GM12872 (cell line): ENCODE results near the gene ZXDC.

Experiments
- TF ChIP-seq, protein P1 (sequence below): IDR thresholded peaks from 3 replicates; pipeline ENCODE4 v1.5.1; 2011; ENCODE audit warnings: low read depth, mild to moderate bottlenecking, low read length, moderate library complexity; ENCODE audit not compliant: insufficient read depth

ZXDC gene

GRCh38 chr3:126452213-126452612 is 23.5 kb downstream of the ZXDC start:
- TF ChIP-seq, protein P1, sequence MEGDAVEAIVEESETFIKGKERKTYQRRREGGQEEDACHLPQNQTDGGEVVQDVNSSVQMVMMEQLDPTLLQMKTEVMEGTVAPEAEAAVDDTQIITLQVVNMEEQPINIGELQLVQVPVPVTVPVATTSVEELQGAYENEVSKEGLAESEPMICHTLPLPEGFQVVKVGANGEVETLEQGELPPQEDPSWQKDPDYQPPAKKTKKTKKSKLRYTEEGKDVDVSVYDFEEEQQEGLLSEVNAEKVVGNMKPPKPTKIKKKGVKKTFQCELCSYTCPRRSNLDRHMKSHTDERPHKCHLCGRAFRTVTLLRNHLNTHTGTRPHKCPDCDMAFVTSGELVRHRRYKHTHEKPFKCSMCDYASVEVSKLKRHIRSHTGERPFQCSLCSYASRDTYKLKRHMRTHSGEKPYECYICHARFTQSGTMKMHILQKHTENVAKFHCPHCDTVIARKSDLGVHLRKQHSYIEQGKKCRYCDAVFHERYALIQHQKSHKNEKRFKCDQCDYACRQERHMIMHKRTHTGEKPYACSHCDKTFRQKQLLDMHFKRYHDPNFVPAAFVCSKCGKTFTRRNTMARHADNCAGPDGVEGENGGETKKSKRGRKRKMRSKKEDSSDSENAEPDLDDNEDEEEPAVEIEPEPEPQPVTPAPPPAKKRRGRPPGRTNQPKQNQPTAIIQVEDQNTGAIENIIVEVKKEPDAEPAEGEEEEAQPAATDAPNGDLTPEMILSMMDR, result no peak

DNA sequence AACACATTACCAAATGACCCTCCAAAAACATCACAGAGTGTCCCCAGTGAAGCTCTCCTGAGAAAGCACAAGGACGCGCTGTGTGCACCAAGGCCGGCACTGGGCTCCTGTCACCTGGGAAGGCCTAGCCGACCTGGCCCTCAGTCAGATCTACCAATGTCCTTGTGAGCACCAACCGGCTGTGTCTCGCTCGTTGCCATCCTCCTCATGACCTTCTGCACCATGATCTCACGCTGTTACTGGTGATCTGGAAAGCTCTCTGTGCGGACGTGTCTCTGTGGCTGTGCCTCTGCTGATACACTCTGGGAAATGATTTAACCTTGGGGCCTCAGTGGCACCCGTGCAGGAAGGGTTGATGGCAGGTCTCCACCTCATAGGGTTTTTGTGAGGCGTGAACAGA is 24.2 kb downstream of the ZXDC start:
- TF ChIP-seq, protein P1, result no peak

- TF ChIP-seq, protein P1, result no peak
Measured at GRCh38 chr3:126450744-126451143, 24.9 kb downstream of the ZXDC start.

- TF ChIP-seq, protein P1, result no peak
Measured at GRCh38 chr3:126450219-126450618, 25.5 kb downstream of the ZXDC start.

DNA sequence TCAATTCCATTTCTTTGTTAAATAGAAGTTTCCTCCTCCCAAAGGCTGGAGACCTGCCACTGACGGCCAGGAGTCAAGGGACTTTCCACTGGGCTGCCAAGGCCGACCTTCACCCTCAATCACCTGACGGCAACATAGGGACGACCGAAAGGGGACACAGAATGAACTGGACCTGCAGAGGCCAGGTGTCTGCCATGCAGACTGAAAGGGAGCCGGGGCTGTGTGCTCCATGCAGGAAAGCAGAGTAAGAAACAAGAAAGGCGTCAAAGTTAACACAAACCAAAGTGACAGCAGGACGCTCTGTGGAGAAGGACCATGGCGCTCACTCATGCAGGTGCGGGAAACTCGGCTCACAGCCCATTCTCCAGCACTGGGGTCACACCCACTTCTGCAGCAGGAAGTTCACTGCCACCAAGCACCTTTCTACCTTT is 26.1 kb downstream of the ZXDC start:
- TF ChIP-seq, protein P1, result no peak

- TF ChIP-seq, protein P1, result no peak
Measured at GRCh38 chr3:126448893-126449180, 26.9 kb downstream of the ZXDC start.

DNA sequence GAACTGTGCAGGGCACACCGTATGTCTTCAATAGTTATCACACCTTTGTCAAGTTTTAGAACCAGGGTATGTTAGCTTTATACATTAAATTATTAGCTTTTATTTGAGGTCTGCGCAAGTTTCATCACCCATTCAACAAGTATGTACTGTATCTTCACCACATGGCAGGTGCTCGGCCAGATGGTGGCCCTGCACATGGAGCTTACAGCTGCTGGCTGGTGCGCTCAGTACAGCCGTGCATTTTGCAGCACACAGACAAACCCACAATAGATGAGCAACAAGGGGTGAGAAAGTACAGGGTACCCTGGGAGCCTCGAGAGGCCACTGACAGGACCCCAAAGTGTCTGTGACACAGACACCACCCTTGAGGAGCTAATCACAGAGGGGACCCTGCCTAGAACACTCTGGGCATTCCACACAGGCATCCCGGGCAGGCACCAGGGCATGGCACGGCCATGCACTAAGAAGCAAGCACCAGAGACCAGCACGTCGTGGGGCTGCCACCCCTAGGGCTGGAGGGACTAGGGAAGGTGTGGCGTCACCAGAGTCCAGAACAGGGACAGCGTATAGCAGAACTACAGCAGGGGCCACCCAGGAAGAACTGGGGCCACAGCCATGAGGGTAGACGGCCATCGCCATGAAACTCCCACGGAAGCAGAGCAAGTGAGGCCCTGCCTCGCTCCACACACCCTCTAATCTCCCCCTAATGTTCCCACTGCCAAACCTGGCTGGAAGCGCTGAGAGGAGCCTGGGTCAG is 27.4 kb downstream of the ZXDC start:
- TF ChIP-seq, protein P1, result no peak
